Erythroblast (primary cell): Measurements from ENCODE around the gene ITGA11.

ENCODE experiments used
- GATA1 ChIP-seq: IDR thresholded peaks from 2 replicates; pipeline ENCODE4 v1.6.1; 2011; ENCODE audit warnings: low read depth, mild to moderate bottlenecking, control low read depth, low read length, moderate library complexity
- POLR2A ChIP-seq: IDR thresholded peaks from 2 replicates; pipeline ENCODE4 v1.6.1; 2011; ENCODE audit warnings: mild to moderate bottlenecking, low read length

DNA sequence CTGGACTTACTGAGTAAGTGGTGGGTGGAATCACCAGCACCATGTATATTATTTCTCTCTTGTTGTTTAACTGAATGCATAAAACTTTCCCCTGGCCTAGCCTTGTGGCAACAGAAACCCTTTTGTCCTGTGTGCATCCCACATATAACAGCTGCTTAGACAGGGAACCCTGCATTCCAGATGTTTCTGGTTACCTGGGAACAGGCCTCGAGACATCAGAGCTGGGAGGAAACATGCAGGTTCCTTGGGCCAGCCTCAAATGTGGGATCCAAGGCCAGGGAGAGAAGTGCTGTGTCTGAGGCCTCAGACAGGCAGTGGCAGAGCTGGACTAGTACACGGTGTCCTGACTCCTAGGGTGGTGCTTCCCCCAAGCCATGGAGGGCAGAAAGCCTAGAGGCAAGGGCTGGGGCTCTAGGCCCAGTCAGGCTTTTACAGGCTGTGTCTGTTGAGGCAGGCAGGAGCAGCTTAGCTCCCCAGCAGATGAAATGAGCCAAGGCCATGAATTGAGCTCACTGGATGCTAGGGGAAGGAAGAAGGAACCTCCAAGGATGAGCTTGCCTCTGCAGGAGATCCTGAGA lies 57.7 kb downstream of the ITGA11 start:
- no peak for TF ChIP-seq POLR2A
- no peak for TF ChIP-seq GATA1
